DMS53 (cell line): ENCODE results near the gene MINK1.
"Not testable (repeated sequence)": the region's sequence is repeated elsewhere in the genome, so short reads cannot be mapped to it uniquely, and the experiment has no call there.

Experiments
- DNase-seq: peaks from one replicate; lab custom pipeline; 2025; lab: John Stamatoyannopoulos, UW

Gene MINK1

GRCh38 chr17:4846635-4847390 is 13.7 kb downstream of the MINK1 start:
- DNase-seq = no peak

DNA sequence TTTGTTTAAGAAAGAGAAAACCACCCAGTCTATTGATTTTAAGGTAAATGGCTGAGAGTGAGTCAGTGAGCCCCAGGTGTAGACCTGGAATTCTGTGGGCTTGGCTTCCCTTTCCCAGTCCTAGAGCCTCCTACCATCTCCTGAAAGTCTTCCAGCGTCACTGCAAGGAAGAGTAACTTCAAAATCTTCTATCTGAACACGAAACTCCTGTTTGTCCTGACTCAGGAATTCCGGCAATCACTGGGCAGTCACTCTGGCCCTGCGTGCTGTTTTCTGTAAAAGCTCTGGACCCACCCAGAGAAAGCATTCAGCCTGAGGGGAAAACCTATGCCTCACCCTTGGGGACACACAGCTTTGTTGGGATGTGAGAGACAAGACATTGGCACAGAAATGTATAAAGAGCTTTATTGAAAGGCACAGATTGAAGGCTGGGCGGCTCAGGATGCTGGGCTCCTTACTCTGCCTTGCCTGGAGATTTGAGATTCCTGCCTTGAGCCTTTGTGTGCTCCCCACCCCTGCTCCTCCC is 15.9 kb downstream of the MINK1 start:
- DNase-seq = no peak

DNA sequence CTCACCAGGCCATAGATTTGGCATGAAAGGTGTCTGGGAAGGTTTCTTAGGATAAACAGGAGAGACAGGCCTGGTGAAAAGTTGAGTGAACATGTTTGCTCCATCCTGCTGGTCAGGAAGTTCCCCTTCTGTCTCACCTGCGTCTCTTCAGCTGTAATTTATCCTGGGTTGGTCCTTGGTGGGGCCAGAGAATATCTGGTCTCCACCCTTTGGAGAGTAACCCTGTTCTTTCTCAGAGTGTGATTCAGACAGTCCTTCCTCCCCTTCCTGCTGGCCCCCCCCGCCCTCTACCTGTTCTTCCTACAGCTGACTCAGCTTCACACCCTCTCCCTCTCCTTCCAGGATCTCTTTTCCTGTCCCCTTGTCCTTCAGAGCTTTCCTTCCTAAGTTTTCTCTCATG is 17.1 kb downstream of the MINK1 start:
- DNase-seq = no peak

- no peak for DNase-seq
Observed at GRCh38 chr17:4851084-4851483, 17.9 kb downstream of the MINK1 start.

DNA sequence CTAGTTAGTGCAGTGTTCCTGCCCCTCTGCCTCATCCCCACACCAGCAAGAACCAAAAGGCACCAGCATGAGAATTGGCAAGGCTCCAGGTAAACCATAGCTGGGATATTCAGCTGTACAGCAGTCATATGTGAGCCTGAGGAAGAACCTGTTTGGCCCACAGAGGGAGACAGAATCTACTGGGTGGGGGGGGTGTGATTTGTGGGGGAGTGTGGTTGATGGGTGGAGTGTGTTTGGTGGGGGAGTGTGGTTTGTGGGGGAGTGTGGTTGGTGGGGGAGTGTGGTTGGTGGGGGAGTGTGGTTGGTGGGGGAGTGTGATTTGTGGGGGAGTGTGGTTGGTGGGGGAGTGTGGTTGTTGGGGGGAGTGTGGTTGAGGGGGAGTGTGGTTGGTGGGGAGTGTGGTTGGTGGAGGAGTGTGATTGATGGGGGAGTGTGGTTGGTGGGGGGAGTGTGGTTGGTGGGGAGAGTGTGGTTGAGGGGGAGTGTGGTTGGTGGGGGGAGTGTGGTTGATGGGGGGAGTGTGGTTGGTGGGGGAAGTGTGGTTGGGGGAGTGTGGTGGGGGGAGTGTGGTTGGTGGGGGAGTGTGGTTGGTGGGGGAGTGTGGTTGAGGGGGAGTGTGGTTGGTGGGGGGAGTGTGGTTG is 19.5 kb downstream of the MINK1 start:
- DNase-seq = peak; percentile 18

DNA sequence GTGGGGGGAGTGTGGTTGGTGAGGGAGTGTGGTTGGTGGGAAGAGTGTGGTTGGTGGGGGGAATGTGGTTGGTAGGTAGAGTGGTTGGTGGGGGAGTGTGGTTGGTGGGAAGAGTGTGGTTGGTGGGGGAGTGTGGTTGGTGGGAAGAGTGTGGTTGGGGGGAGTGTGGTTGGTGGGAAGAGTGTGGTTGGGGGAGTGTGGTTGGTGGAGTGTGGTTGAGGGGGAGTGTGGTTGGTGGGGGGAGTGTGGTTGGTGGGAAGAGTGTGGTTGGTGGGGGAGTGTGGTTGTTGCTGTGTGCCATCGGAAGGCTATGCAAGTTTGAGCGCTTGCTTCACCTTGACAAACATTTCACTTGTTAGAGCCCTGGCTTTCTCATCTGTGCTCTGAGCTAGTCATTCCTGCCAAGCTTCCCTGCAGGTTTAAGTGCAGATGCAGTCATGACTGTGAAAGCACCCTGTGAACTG is 20.1 kb downstream of the MINK1 start:
- no peak for DNase-seq

DNA sequence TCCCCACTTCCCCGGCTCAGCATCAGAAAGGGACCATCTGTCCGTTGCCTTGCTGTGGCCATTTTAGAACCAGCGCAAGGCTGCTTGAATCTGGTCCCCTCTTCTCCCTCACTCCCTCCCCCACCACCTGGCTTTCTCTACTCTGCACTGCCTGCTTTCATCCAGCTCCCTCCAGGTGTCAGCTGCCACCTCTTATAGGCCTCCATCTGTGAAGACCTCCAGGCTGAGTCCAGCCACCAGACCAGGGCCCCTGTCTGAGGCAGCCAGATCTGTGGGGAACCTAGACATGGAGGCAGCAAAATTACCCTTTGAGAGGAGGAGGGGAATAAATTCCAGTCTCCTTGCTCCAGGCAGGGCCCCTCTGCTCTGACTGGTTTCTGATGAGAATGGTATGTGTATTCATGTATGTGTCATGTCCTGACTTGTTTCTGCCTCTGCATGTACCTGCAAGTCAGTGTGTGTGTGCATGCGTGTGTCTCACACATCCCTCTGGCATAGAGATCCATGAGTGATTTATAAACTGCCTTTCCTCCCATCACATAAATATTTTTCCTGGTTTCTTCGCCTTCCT is 21.1 kb downstream of the MINK1 start:
- DNase-seq = no peak

DNA sequence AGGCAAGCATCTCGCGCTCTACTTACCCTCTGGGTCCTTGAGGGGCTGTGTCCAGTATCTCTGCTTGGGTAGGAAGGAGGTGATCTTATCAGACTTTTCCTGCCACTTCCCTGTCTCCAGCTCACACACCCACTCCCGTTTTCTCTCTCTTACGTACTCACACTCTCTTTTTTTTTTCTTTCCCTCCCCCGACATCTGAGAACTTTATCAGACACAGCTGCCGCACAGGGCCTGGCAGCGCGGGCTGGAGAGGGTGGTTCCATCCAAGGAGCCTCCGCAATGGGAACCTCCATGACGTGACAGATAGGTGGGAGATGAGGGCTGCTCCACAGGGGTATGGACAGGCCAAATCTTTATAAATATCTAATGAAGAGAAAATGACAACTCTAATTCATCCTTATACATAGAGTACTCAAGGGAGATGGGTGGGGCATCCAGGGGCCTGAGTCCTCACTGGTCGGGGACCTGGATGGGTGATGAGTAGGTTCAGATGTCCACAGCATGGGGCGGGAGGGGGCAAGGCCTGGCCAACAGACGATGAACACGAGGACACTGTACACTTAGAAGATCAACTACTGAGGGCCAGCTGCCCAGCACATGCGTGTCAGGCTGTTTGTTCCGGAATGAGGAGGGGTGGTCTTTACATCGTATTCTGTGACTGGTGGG is 23.3 kb downstream of the MINK1 start:
- DNase-seq = no peak

GRCh38 chr17:4856937-4857314 is 23.8 kb downstream of the MINK1 start:
- DNase-seq = no peak

GRCh38 chr17:4857347-4857746 is 24.2 kb downstream of the MINK1 start:
- DNase-seq = not testable (repeated sequence)

DNA sequence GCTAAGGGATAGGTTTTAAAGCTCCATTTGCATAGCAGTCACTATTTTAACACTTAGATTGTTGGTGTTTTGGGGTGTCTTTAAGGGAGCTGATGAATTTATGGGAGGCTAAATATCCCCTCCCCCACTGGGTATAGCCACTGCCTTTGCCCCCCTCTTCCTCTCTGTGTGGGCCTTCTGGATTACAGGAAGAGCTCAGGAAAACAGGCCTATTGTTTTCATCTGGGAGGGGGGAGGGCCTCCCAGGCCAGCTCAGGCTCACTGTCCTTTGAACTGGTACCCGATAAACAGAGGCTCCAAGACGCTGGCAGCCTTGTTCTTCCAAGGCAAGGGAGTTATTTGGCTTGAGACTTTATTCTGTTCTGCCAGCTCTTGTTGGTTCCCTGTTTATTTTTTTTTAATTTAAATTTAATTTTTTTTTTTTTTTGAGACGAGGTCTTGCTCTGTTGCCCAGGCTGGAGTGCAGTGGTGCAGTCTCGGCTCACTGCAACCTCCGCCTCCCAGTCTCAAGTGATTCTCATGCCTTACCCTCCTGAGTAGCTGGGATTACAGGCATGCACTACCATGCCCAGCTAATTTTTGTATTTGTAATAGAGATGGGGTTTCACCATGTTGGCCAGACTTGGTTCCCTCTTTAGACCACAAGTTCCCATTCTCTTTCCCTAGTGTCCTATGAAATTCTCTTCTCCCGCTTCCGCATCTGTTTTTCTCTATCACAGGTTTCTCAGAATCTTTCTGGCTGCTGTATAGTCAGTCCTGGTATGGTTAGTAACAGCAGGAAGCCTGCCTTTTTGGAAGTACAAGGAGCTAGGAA is 25.1 kb downstream of the MINK1 start:
- DNase-seq = no peak

DNA sequence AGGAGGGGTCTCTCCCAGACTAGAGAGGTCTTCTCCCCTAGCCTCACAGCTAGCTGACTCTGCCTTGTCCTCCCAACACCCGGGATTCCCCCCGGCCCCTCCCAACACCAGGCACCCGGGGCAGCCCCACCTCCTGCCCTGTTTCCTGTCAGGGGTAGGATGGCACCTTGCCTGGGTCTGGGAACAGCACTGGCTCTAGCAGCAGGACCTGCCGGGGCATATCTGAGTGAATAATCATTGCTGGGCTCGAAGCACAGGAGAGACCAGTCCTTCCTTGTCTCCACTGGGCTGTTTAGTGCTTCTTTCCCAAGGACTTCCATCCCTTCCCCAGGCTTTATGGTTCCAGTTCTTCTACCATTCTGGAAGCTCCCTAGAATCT is 25.7 kb downstream of the MINK1 start:
- no peak for DNase-seq

GRCh38 chr17:4859816-4860625 is 26.9 kb downstream of the MINK1 start:
- no peak for DNase-seq

GRCh38 chr17:4860651-4861050 is 27.5 kb downstream of the MINK1 start:
- DNase-seq = no peak

DNA sequence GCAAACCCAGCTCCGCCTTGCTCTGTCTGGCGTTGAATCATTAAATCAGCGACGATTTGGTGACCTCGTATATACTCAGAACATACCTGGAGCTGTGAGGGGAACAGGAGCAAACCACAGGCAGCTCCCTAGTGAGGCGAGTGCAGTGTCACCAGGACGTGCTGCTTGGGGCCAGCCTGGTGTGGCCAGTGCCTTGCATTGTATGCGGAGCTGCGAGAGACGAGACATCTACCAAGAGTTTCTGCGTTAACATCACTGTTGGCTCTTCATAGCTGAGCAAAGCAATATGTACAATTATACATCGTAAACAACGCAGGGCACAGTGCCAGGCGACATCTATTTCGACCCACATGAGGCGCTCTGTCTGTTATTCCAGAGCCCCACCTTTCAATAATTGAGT is 27.9 kb downstream of the MINK1 start:
- DNase-seq = no peak

DNA sequence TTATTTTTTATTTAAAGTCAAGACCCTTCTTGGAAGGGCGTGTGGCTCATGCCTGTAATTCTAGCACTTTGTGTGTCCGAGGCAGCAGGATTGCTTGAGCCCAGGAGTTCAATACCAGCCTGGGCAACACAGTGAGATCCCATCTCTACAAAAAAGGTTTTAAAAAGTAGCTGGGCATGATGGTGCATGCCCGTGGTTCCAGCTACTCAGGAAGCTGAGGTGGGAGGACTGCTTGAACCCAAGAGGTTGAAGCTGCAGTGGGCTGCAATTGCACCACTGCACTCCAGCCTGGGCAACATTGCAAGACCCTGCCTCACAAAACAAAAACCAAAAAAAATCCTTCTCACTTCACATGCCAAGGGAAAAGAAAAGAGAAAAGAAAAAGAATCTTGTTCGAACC is 29.6 kb downstream of the MINK1 start:
- no peak for DNase-seq

GRCh38 chr17:4863321-4863720 is 30.2 kb downstream of the MINK1 start:
- DNase-seq = no peak

- not testable (repeated sequence) for DNase-seq
Observed at GRCh38 chr17:4867535-4867934, 34.4 kb downstream of the MINK1 start.

DNA sequence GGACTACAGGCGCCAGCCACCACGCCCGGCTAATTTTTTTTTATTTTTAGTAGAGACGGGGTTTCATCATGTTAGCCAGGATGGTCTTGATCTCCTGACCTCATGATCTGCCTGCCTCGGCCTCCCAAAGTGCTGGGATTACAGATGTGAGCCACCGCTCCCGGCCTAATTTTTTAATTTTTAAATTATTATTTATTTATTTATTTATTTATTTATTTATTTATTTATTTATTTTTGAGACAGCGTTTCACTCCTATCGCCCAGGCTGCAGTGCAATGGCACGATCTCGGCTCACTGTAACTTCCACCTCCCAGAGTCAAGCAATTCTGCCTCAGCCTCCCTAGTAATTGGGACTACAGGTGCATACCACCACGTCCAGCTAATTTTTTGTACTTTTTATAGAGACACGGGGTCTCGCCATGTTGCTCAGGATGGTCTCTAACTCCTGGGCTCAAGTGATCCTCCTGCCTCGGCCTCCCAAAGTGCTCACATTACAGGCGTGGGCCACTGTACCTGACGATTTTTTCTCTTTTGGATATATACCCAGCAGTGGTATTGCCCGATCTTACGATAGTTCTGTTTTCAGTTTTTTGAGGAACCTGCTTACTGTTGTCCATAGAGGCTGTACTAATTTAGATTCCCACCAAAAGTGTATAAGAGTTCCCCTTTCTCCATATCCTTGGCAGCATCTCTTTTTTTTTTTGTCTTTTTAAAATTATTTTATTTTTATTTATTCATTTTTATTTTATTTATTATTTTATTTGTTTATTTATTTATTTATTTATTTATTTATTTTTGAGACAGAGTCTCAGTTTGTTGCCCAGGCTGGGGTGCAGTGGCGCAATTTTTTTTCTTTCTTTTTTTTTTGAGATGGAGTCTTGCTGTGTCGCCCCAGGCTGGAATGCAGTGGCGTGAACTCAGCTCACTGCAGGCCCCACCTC is 36.2 kb downstream of the MINK1 start:
- DNase-seq = not testable (repeated sequence)

DNA sequence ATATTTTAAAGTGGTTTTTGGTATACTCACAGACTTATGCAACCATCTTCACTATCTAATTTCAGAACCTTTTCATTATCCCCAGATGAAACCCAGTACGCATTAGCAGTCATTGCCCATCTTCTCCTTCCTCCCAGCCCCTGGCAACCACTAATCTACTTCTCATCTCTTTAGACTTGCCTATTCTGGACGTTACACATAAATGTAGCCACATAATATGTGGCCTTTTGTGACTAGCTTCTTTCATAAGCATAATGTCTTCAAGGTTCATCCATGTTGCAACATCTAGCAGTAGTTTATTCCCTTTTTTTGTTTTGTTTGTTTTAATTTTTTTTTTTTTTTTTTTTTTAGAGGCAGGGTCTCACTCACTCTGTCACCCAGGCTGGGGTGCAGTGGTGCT is 37.7 kb downstream of the MINK1 start:
- no peak for DNase-seq
